HCT116 (cell line): ENCODE data around the gene STK25.

Experiments
- CTCF ChIP-seq, 3 experiments: fragments of 200-600 bp in 1 of 3; sonication (generic) in 1 of 3; IDR thresholded peaks in 2 of 3; conservative IDR thresholded peaks in 1 of 3; 2 replicates each; pipeline ENCODE4 v1.5.1; 2012 to 2017; ENCODE audit warnings: low read depth in 2 of 3, low read length in 2 of 3, antibody characterized with exemption in 1 of 3, borderline replicate concordance in 1 of 3, control low read depth in 1 of 3, mild to moderate bottlenecking in 1 of 3, mixed read lengths in 1 of 3, mixed run types in 1 of 3, moderate library complexity in 1 of 3; ENCODE audit not compliant: insufficient read depth in 1 of 3
- EZH2 ChIP-seq: fragments of 200-600 bp; sonication (generic); IDR thresholded peaks from 2 replicates; pipeline ENCODE4 v1.6.1; 2017; ENCODE audit warnings: antibody characterized with exemption, mixed run types
- EZH2phosphoT487 ChIP-seq: fragments of 200-600 bp; IDR thresholded peaks from 2 replicates; pipeline ENCODE4 v1.6.1; 2018; ENCODE audit warnings: antibody characterized with exemption, borderline replicate concordance
- POLR2A ChIP-seq: IDR thresholded peaks from 2 replicates; pipeline ENCODE4 v1.7.0; 2011; ENCODE audit warnings: borderline replicate concordance; ENCODE audit not compliant: insufficient read depth, insufficient read length; ENCODE audit errors: extremely low read depth
- REST ChIP-seq: IDR thresholded peaks from 2 replicates; pipeline ENCODE4 v1.6.1; 2012; ENCODE audit warnings: low read depth
- SIN3A ChIP-seq: IDR thresholded peaks from 2 replicates; pipeline ENCODE4 v1.6.1; 2012; ENCODE audit warnings: low read depth
- TCF7L2 ChIP-seq: IDR thresholded peaks from 2 replicates; pipeline ENCODE4 v1.7.0; 2011; ENCODE audit warnings: borderline replicate concordance, inconsistent platforms; ENCODE audit not compliant: insufficient read depth, insufficient read length; ENCODE audit errors: extremely low read depth
- YY1 ChIP-seq: IDR thresholded peaks from 2 replicates; pipeline ENCODE4 v1.6.1; 2011; ENCODE audit warnings: low read length, low read depth, moderate library complexity, mild to moderate bottlenecking; ENCODE audit not compliant: insufficient replicate concordance; ENCODE audit errors: extremely low read depth
- TF ChIP-seq, protein P1 (sequence below): IDR thresholded peaks from 2 replicates; pipeline ENCODE4 v1.6.1; 2012

DNA sequence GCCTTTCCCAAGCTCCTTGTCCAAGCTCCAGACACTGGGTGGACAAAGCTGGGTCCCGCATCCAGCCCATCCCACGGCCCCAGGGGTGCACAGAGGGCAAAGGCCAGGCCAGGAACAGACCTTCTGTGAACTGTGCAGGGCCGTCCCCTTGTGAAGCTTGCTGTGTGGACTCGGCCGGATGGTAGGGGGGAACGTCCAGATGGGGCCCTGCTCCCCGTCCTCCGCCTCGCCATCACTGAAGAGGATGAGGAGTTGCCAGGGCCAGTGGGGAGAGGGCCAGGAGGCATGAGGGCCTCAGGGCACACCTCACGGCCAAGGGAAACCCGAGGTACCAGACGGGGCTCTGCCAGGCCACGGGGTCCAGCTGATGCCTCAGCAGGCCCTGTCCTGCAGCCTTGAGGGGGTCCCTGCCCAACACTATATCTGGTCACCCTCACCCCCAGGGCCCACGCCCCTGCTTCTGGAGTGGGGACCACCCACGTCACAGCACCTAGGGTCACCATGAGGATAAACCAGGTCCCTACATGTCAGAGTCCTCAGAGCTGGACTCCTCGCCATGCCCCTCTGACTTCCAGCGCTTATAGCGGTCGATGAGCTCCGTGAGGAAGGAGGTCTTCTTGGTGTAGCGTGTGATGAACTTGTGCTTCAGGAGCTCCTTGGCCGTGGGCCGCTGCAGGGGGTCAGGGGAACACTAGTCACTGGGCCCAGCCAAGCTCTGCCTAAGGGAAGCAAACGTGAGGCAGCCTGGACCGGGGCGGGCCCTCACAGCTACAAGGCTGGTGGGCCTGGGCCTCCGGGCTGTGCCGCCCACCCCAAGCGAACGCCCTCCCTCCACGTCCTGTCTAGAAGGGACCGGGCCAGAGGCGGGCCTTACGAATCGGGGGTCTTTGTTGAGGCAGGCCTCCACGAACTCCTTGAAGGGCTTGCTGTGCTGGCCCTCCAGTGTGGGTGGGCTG lies 10.0 kb downstream of the STK25 start:
- TF ChIP-seq CTCF (IDR thresholded peaks at IDR 0.05 in 2 of 3, conservative IDR thresholded peaks at IDR 0.05 in 1 of 3; ENCODE audit: borderline replicate concordance in 1 of 3, insufficient read depth in 1 of 3, low read depth in 2 of 3, low read length in 2 of 3) (no peak), POLR2A (no peak), YY1 (no peak), EZH2phosphoT487 (no peak), TCF7L2 (no peak), EZH2 (no peak), REST (no peak), SIN3A (no peak)
- TF ChIP-seq, protein P1, sequence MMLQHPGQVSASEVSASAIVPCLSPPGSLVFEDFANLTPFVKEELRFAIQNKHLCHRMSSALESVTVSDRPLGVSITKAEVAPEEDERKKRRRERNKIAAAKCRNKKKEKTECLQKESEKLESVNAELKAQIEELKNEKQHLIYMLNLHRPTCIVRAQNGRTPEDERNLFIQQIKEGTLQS, result no peak
